Stimulated activated CD8-positive, alpha-beta memory T cell treated with anti-CD3 and anti-CD28 coated beads, Interleukin-15, amount 100 ng/mL, for 48 hours (primary cell): ENCODE measurements around the gene TSHZ3.

Experiments used
- DNase-seq, 2 donors: peaks; one replicate each; pipeline ENCODE4 v3.0.0-alpha.2; 2020; ENCODE audit warnings: low read depth in 2 of 2

TSHZ3 gene

GRCh38 chr19:31263328-31263727, 85.9 kb downstream of the TSHZ3 start:
- no peak for DNase-seq

- no peak for DNase-seq
These were observed 86.5 kb downstream of the TSHZ3 start for GRCh38 chr19:31262725-31263191.

GRCh38 chr19:31261603-31262212, 87.5 kb downstream of the TSHZ3 start:
- no peak for DNase-seq

GRCh38 chr19:31261019-31261602, 88.1 kb downstream of the TSHZ3 start:
- DNase-seq, result no peak

GRCh38 chr19:31260171-31260933, 88.9 kb downstream of the TSHZ3 start:
- DNase-seq, result no peak

GRCh38 chr19:31258211-31259052, 90.8 kb downstream of the TSHZ3 start:
- DNase-seq, result no peak

GRCh38 chr19:31257426-31258130, 91.7 kb downstream of the TSHZ3 start:
- DNase-seq, result no peak

- DNase-seq, result no peak
These were observed 92.2 kb downstream of the TSHZ3 start for GRCh38 chr19:31257025-31257424.

- no peak for DNase-seq
These were observed 92.7 kb downstream of the TSHZ3 start for GRCh38 chr19:31256593-31256960.

- no peak for DNase-seq
These were observed 93.2 kb downstream of the TSHZ3 start for GRCh38 chr19:31255831-31256592.

GRCh38 chr19:31255174-31255799, 93.9 kb downstream of the TSHZ3 start:
- DNase-seq, result no peak

- no peak for DNase-seq
These were observed 94.6 kb downstream of the TSHZ3 start for GRCh38 chr19:31254611-31255010.

- DNase-seq, result no peak
These were observed 95.1 kb downstream of the TSHZ3 start for GRCh38 chr19:31254180-31254551.

- DNase-seq, result no peak
These were observed 95.6 kb downstream of the TSHZ3 start for GRCh38 chr19:31253526-31254179.

- DNase-seq, result no peak
These were observed 96.8 kb downstream of the TSHZ3 start for GRCh38 chr19:31252441-31252840.

GRCh38 chr19:31249217-31249616, 100.0 kb downstream of the TSHZ3 start:
- DNase-seq, result no peak

- DNase-seq, result no peak
These were observed 113.4 kb downstream of the TSHZ3 start for GRCh38 chr19:31235806-31236205.

GRCh38 chr19:31233295-31233800, 115.9 kb downstream of the TSHZ3 start:
- no peak for DNase-seq

GRCh38 chr19:31232871-31233270, 116.4 kb downstream of the TSHZ3 start:
- no peak for DNase-seq

- DNase-seq, result no peak
These were observed 117.1 kb downstream of the TSHZ3 start for GRCh38 chr19:31232180-31232579.
